IMR-90 (cell line): ENCODE data around the gene KLHDC10. TPM values are rescaled to one million over a fixed set of nuclear protein-coding genes. Genes with fewer than 3 reads are reported as not detected.

ENCODE experiments used
- ATAC-seq: fragments of 200-7000 bp; cut with Tn5 transposase; 2 replicates; pipeline ENCODE4 v1.9.1; 2020; ENCODE audit warnings: low read depth, mild to moderate bottlenecking, moderate library complexity
- BruUV-seq: library from RNA; stranded (reverse); fragments of 400-500 nt; replicated peaks from 2 replicates; lab custom pipeline; 2021; lab: Mats Ljungman, UMichigan
- CTCF ChIA-PET: fragments of 300-600 bp; formaldehyde crosslinking; extraction: SDS; loops from one replicate; lab custom pipeline; 2021; ENCODE audit warnings: antibody characterized with exemption; lab: Yijun Ruan, JAX
- POLR2A ChIA-PET: fragments of 300-600 bp; sonication (Branson Sonifier 250); formaldehyde crosslinking; loops from one replicate; lab custom pipeline; 2022; ENCODE audit warnings: antibody characterized with exemption; ENCODE audit not compliant: unreplicated experiment; lab: Charles Lee
- DNase-seq: peaks from one replicate; pipeline ENCODE4 v3.0.0; 2013
- H2AFZ ChIP-seq: replicated peaks from 2 replicates; pipeline ENCODE3; 2013; ENCODE audit warnings: low read length, mild to moderate bottlenecking; ENCODE audit not compliant: poor library complexity
- H2AK5ac ChIP-seq: 2 replicates; pipeline ENCODE4 v1.6.1; 2013; ENCODE audit warnings: low read depth, low read length, inconsistent platforms
- H2AK9ac ChIP-seq: replicated peaks from 2 replicates; pipeline ENCODE3; 2013; ENCODE audit warnings: mild to moderate bottlenecking, low read depth, low read length, moderate library complexity; ENCODE audit not compliant: poor library complexity
- H2BK120ac ChIP-seq: 2 replicates; pipeline ENCODE4 v1.6.1; 2013; ENCODE audit warnings: low read depth, low read length, inconsistent platforms
- H2BK15ac ChIP-seq: 3 replicates; pipeline ENCODE4 v1.6.1; 2013; ENCODE audit warnings: low read depth, low read length, inconsistent platforms
- H2BK20ac ChIP-seq: 2 replicates; pipeline ENCODE4 v1.6.1; 2013; ENCODE audit warnings: low read depth, mild to moderate bottlenecking, inconsistent platforms, low read length, moderate library complexity
- H2BK5ac ChIP-seq: 2 replicates; pipeline ENCODE4 v1.6.1; 2013; ENCODE audit warnings: mild to moderate bottlenecking, low read depth, low read length, inconsistent platforms; ENCODE audit not compliant: poor library complexity, severe bottlenecking
- H3K14ac ChIP-seq: replicated peaks from 2 replicates; pipeline ENCODE4 v1.6.1; 2013; ENCODE audit warnings: low read depth, low read length, inconsistent platforms
- H3K18ac ChIP-seq: 2 replicates; pipeline ENCODE4 v1.6.1; 2013; ENCODE audit warnings: low read depth, low read length, control low read depth
- H3K23ac ChIP-seq: 2 replicates; pipeline ENCODE4 v1.6.1; 2013; ENCODE audit warnings: low read depth, low read length, inconsistent platforms
- H3K27ac ChIP-seq: 2 replicates; pipeline ENCODE4 v1.5.1; 2013; ENCODE audit warnings: mild to moderate bottlenecking, control low read depth, low read length; ENCODE audit not compliant: insufficient read depth
- H3K27me3 ChIP-seq: 2 replicates; pipeline ENCODE4 v1.6.1; 2013; ENCODE audit warnings: low read length; ENCODE audit not compliant: control insufficient read depth, insufficient read depth
- H3K36me3 ChIP-seq: 2 replicates; pipeline ENCODE4 v1.6.1; 2013; ENCODE audit warnings: low read length, mixed read lengths; ENCODE audit not compliant: control insufficient read depth, insufficient read depth
- H3K4ac ChIP-seq: 2 replicates; pipeline ENCODE4 v1.6.1; 2013; ENCODE audit warnings: low read depth, low read length, inconsistent platforms
- H3K4me1 ChIP-seq: 2 replicates; pipeline ENCODE4 v1.6.1; 2013; ENCODE audit warnings: low read length, mixed read lengths; ENCODE audit not compliant: control insufficient read depth, insufficient read depth
- H3K4me2 ChIP-seq: 2 replicates; pipeline ENCODE4 v1.6.1; 2013; ENCODE audit warnings: low read depth, mild to moderate bottlenecking, control low read depth, low read length, moderate library complexity
- H3K4me3 ChIP-seq: 2 replicates; pipeline ENCODE4 v1.5.1; 2013; ENCODE audit warnings: low read depth, mild to moderate bottlenecking, control low read depth, low read length, moderate library complexity; ENCODE audit not compliant: insufficient read depth
- H3K56ac ChIP-seq: 2 replicates; pipeline ENCODE4 v1.6.1; 2013; ENCODE audit warnings: low read length, inconsistent platforms; ENCODE audit not compliant: insufficient read depth; ENCODE audit errors: extremely low read depth
- H3K79me1 ChIP-seq, 2 experiments: 2 replicates each; pipeline ENCODE4 v1.6.1; 2013; ENCODE audit warnings: low read length in 2 of 2, inconsistent platforms in 1 of 2, low read depth in 1 of 2
- H3K9ac ChIP-seq: 2 replicates; pipeline ENCODE4 v1.6.1; 2013; ENCODE audit warnings: low read depth, low read length, control low read depth
- H3K9me1 ChIP-seq: 2 replicates; pipeline ENCODE4 v1.6.1; 2013; ENCODE audit warnings: low read length, inconsistent platforms; ENCODE audit not compliant: insufficient read depth
- H3K9me3 ChIP-seq: 2 replicates; pipeline ENCODE4 v1.6.1; 2013; ENCODE audit warnings: low read length; ENCODE audit not compliant: control insufficient read depth, insufficient read depth
- H4K20me1 ChIP-seq: 2 replicates; pipeline ENCODE4 v1.6.1; 2013; ENCODE audit warnings: low read length, inconsistent platforms; ENCODE audit not compliant: insufficient read depth
- H4K5ac ChIP-seq: 2 replicates; pipeline ENCODE4 v1.6.1; 2013; ENCODE audit warnings: mild to moderate bottlenecking, low read depth, low read length, control low read depth
- H4K8ac ChIP-seq, 2 experiments: 2 replicates each; pipeline ENCODE4 v1.6.1; 2013; ENCODE audit warnings: low read depth in 2 of 2, low read length in 2 of 2, control low read depth in 1 of 2, inconsistent platforms in 1 of 2
- H4K91ac ChIP-seq: 2 replicates; pipeline ENCODE4 v1.6.1; 2013; ENCODE audit warnings: low read depth, low read length, inconsistent platforms; ENCODE audit not compliant: insufficient read depth
- ELK1 ChIP-seq: fragments of 150-350 bp; IDR thresholded peaks from 2 replicates; pipeline ENCODE4 v1.6.1; 2016; ENCODE audit warnings: low read depth, mild to moderate bottlenecking, low read length, moderate library complexity, borderline replicate concordance
- MXI1 ChIP-seq: IDR thresholded peaks from 2 replicates; pipeline ENCODE4 v1.6.1; 2012; ENCODE audit warnings: low read depth, mild to moderate bottlenecking, low read length, moderate library complexity, borderline replicate concordance
- POLR2A ChIP-seq: IDR thresholded peaks from 2 replicates; pipeline ENCODE4 v1.6.1; 2012; ENCODE audit warnings: mild to moderate bottlenecking, low read depth, low read length
- RAD21 ChIP-seq: IDR thresholded peaks from 2 replicates; pipeline ENCODE4 v1.6.1; 2012; ENCODE audit warnings: low read length, improper control_type of control experiment
- WGBS, 2 experiments: methylation state at CpG; one replicate each; pipeline versions ENCODE4 v1.1.5 to v1.1.7; 2013; ENCODE audit warnings: missing lambda C conversion rate in 2 of 2; ENCODE audit not compliant: insufficient read length in 1 of 2; ENCODE audit errors: extremely low coverage in 2 of 2; 5-methylcytosine and 5-hydroxymethylcytosine counted together
- dilution Hi-C: fragments of 300-500 bp; cut with HindIII; formaldehyde crosslinking; loops from one replicate; pipeline ENCODE4 v1.14.3; 2018; ENCODE audit warnings: low sequenced_read_pairs; ENCODE audit not compliant: unreplicated experiment
- in situ Hi-C: fragments of 300-500 bp; cut with MboI; formaldehyde crosslinking; loops from 3 replicates; pipeline ENCODE4 v1.14.3; 2019; ENCODE audit warnings: low sequenced_read_pairs, inconsistent platforms, mixed read lengths
- intact Hi-C: fragments of 100-400 bp; cut with micrococcal nuclease; formaldehyde crosslinking; loops from 2 replicates; pipeline ENCODE4 v1.10.0; 2022
- polyA plus RNA-seq, 3 experiments: library from polyadenylated mRNA; depleted of rRNA; stranded (reverse); fragments of >200 nt; gene quantifications; 2 replicates each; pipeline ENCODE4 v1.2.3, GENCODE V29; 2012; ENCODE audit warnings: low replicate concordance in 1 of 3
- total RNA-seq: library from RNA; depleted of rRNA; stranded (reverse); fragments of >200 nt; gene quantifications from 2 replicates; pipeline ENCODE4 v1.2.3, GENCODE V29; 2012

KLHDC10 gene
- total and polyA plus RNA-seq, 2 of the 4 experiments (the other 2 are of a cell fraction) = 12.4 to 27.1 TPM

- no peak overlapping the region for H3K4me2 ChIP-seq
- intact Hi-C loops (no loop called here), in situ Hi-C loops (no loop called here), dilution Hi-C loops (no loop called here)
- peaks cover 12 to 46% of the 10 kb centered on the region in 2 experiments for H3K79me1 ChIP-seq
- no peaks in the 10 kb centered on the region for H3K9me3 ChIP-seq
- WGBS, 2 experiments = no CpG with 5 or more reads among the region's 4 CpGs
- no peak overlapping the region for H3K4me3 ChIP-seq
- no peak overlapping the region for H2BK20ac ChIP-seq
- H2AFZ ChIP-seq = no peak overlapping the region
- no peaks in the 10 kb centered on the region for H3K27me3 ChIP-seq
- peaks cover 6% of the 10 kb centered on the region for H3K36me3 ChIP-seq
- no peaks in the 10 kb centered on the region for H4K20me1 ChIP-seq
- ATAC-seq = no peak
- no peak overlapping the region for H2BK15ac ChIP-seq
- DNase-seq = no peak
- H3K14ac ChIP-seq = no peak overlapping the region
- no peak overlapping the region for H4K8ac ChIP-seq
- no peak overlapping the region for H2AK5ac ChIP-seq
- no peak overlapping the region for H3K9ac ChIP-seq
- H3K23ac ChIP-seq = no peak overlapping the region
- no peak overlapping the region for H4K91ac ChIP-seq
- H2BK120ac ChIP-seq = no peak overlapping the region
- H2BK5ac ChIP-seq = no peak overlapping the region
- no peak overlapping the region for H3K27ac ChIP-seq
- no TSS peak for BruUV-seq
- ChIA-PET CTCF (no interaction called here), POLR2A (no interaction called here)
- no peaks in the 10 kb centered on the region for H3K9me1 ChIP-seq
- no peak overlapping the region for H3K4ac ChIP-seq
- no peaks in the 10 kb centered on the region for H3K4me1 ChIP-seq
- H3K56ac ChIP-seq = no peak overlapping the region
- H4K5ac ChIP-seq = no peak overlapping the region
- no peak overlapping the region for H3K18ac ChIP-seq
- TF ChIP-seq MXI1 (no peak), RAD21 (no peak), POLR2A (no peak), ELK1 (no peak)
- H2AK9ac ChIP-seq = no peak overlapping the region
Observed at GRCh38 chr7:130047831-130048230, 22.5 kb upstream of the KLHDC10 start.
